ENCODE results near the gene RDH5. TPM values are rescaled to one million over a fixed set of nuclear protein-coding genes. Genes with fewer than 3 reads are reported as not detected.

RDH5 gene
- total RNA-seq, 5 donors from 2014 or later (not counting 1 experiment from before 2014, with no cell fraction given) = 13.0 to 29.1 (median 22.4) TPM

GRCh38 chr12:55686366-55687010 lies 33.7 kb upstream of the RDH5 start:
- H3K4me3 Mint-ChIP-seq = no peak overlapping the region
- no peaks in the 10 kb centered on the region for H3K9me3 Mint-ChIP-seq
- peaks cover 0 to 12% of the 10 kb centered on the region in 2 experiments for H3K4me1 ChIP-seq (ENCODE audit: control insufficient read depth in 1 of 2, extremely low read depth in 1 of 2, insufficient read depth in 2 of 2, low read length in 2 of 2)
- no peaks in the 10 kb centered on the region for H3K36me3 ChIP-seq (ENCODE audit: control insufficient read depth in 2 of 2, extremely low read depth in 1 of 2, insufficient read depth in 1 of 2, low read length in 1 of 2)
- H3K36me3 Mint-ChIP-seq = no peaks in the 10 kb centered on the region
- WGBS (ENCODE audit: insufficient coverage) = 87% methylated on average over 9 of the region's 9 CpGs
- no peak overlapping the region for H3K4me3 ChIP-seq (ENCODE audit: control insufficient read depth in 1 of 2, extremely low read depth in 1 of 2, low read length in 1 of 2)
- peaks cover 12 to 24% (median 15%) of the 10 kb centered on the region in 3 donors for H3K4me1 Mint-ChIP-seq
- ChIA-PET POLR2A (interaction anchor here in 1 of 2 donors (0.5 kb wide), 1 partner anchor 47 kb away, joined by 3 read pairs; no protein-coding TSS in a partner anchor), CTCF (interaction anchor here in 1 of 2 donors (0.7 kb wide), 1 partner anchor 857 kb away, joined by 5 read pairs; no protein-coding TSS in a partner anchor)
- peaks cover 9 to 16% of the 10 kb centered on the region in 2 donors for H3K27me3 Mint-ChIP-seq
- no peak overlapping the region for H3K27ac Mint-ChIP-seq
- H3K9me3 ChIP-seq = no peaks in the 10 kb centered on the region
- peaks cover 0 to 21% of the 10 kb centered on the region in 2 experiments for H3K27me3 ChIP-seq (replicated peaks in 1 of 2; ENCODE audit: control insufficient read depth in 2 of 2, extremely low read depth in 1 of 2, insufficient read depth in 2 of 2, low read length in 1 of 2)
- ATAC-seq (replicated peaks in 1 of 4) = no peak
- H3K27ac ChIP-seq (ENCODE audit: low read length) = no peak overlapping the region
- no peak for DNase-seq

- Mint-ChIP-seq H3K36me3 (no peaks in the 10 kb centered on the region), H3K27me3 (peaks cover 6 to 7% of the 10 kb centered on the region in 2 donors), H3K4me1 (peaks cover 9 to 12% (median 11%) of the 10 kb centered on the region in 3 donors), H3K4me3 (no peak overlapping the region), H3K9me3 (no peaks in the 10 kb centered on the region), H3K27ac (no peak overlapping the region)
- peaks cover 0 to 9% of the 10 kb centered on the region in 2 experiments for H3K4me1 ChIP-seq (ENCODE audit: control insufficient read depth in 1 of 2, extremely low read depth in 1 of 2, insufficient read depth in 2 of 2, low read length in 2 of 2)
- DNase-seq = no peak
- peak in 2 of 4 experiments; percentile 16 to 38 for ATAC-seq (replicated peaks in 1 of 4)
- no peaks in the 10 kb centered on the region for H3K36me3 ChIP-seq (ENCODE audit: control insufficient read depth in 2 of 2, extremely low read depth in 1 of 2, insufficient read depth in 1 of 2, low read length in 1 of 2)
- no peaks in the 10 kb centered on the region for H3K9me3 ChIP-seq
- POLR2A ChIA-PET = no interaction called here
- no peak overlapping the region for H3K4me3 ChIP-seq (ENCODE audit: control insufficient read depth in 1 of 2, extremely low read depth in 1 of 2, low read length in 1 of 2)
- CTCF ChIA-PET = no interaction called here
- H3K27ac ChIP-seq (ENCODE audit: low read length) = no peak overlapping the region
- peaks cover 0 to 13% of the 10 kb centered on the region in 2 experiments for H3K27me3 ChIP-seq (replicated peaks in 1 of 2; ENCODE audit: control insufficient read depth in 2 of 2, extremely low read depth in 1 of 2, insufficient read depth in 2 of 2, low read length in 1 of 2)
Measured at GRCh38 chr12:55687746-55688145, 32.4 kb upstream of the RDH5 start.

GRCh38 chr12:55688716-55689655 lies 31.2 kb upstream of the RDH5 start:
- DNase-seq (no peak), ATAC-seq (replicated peaks in 1 of 4) (no peak)
- peaks cover 0 to 3% of the 10 kb centered on the region in 2 donors for H3K27me3 Mint-ChIP-seq
- no peaks in the 10 kb centered on the region for H3K36me3 ChIP-seq (ENCODE audit: control insufficient read depth in 2 of 2, extremely low read depth in 1 of 2, insufficient read depth in 1 of 2, low read length in 1 of 2)
- no peak overlapping the region for H3K4me3 Mint-ChIP-seq
- peaks cover 9 to 10% (median 9%) of the 10 kb centered on the region in 3 donors for H3K4me1 Mint-ChIP-seq
- H3K36me3 Mint-ChIP-seq = no peaks in the 10 kb centered on the region
- ChIA-PET POLR2A (no interaction called here), CTCF (no interaction called here)
- H3K9me3 Mint-ChIP-seq = no peaks in the 10 kb centered on the region
- H3K27me3 ChIP-seq (replicated peaks in 1 of 2; ENCODE audit: control insufficient read depth in 2 of 2, extremely low read depth in 1 of 2, insufficient read depth in 2 of 2, low read length in 1 of 2) = peaks cover 0 to 17% of the 10 kb centered on the region in 2 experiments
- WGBS (ENCODE audit: insufficient coverage) = 95% methylated on average over 4 of the region's 16 CpGs
- no peak overlapping the region for H3K27ac Mint-ChIP-seq
- peaks cover 0 to 9% of the 10 kb centered on the region in 2 experiments for H3K4me1 ChIP-seq (ENCODE audit: control insufficient read depth in 1 of 2, extremely low read depth in 1 of 2, insufficient read depth in 2 of 2, low read length in 2 of 2)
- H3K27ac ChIP-seq (ENCODE audit: low read length) = no peak overlapping the region
- H3K4me3 ChIP-seq (ENCODE audit: control insufficient read depth in 1 of 2, extremely low read depth in 1 of 2, low read length in 1 of 2) = no peak overlapping the region
- H3K9me3 ChIP-seq = no peaks in the 10 kb centered on the region

GRCh38 chr12:55692631-55693322 lies 27.4 kb upstream of the RDH5 start:
- no peak for ATAC-seq (replicated peaks in 1 of 4)
- Mint-ChIP-seq H3K4me1 (peaks cover 2 to 3% (median 3%) of the 10 kb centered on the region in 3 donors), H3K36me3 (no peaks in the 10 kb centered on the region), H3K27ac (no peak overlapping the region), H3K9me3 (no peaks in the 10 kb centered on the region), H3K4me3 (no peak overlapping the region), H3K27me3 (peaks cover 2 to 4% of the 10 kb centered on the region in 2 donors)
- Histone ChIP-seq H3K27me3 (replicated peaks in 1 of 2; ENCODE audit: control insufficient read depth in 2 of 2, extremely low read depth in 1 of 2, insufficient read depth in 2 of 2, low read length in 1 of 2) (peaks cover 0 to 23% of the 10 kb centered on the region in 2 experiments), H3K27ac (ENCODE audit: low read length) (no peak overlapping the region), H3K4me1 (ENCODE audit: control insufficient read depth in 1 of 2, extremely low read depth in 1 of 2, insufficient read depth in 2 of 2, low read length in 2 of 2) (peaks cover 0 to 5% of the 10 kb centered on the region in 2 experiments), H3K4me3 (ENCODE audit: control insufficient read depth in 1 of 2, extremely low read depth in 1 of 2, low read length in 1 of 2) (no peak overlapping the region), H3K36me3 (ENCODE audit: control insufficient read depth in 2 of 2, extremely low read depth in 1 of 2, insufficient read depth in 1 of 2, low read length in 1 of 2) (no peaks in the 10 kb centered on the region), H3K9me3 (no peaks in the 10 kb centered on the region)
- ChIA-PET CTCF (interaction anchor here in 1 of 2 donors (0.5 to 0.6 kb wide), 2 partner anchors 10 to 1077 kb away, joined by 3 read pairs; no protein-coding TSS in a partner anchor), POLR2A (no interaction called here)
- WGBS (ENCODE audit: insufficient coverage) = 94% methylated on average over 7 of the region's 12 CpGs
- no peak for DNase-seq

GRCh38 chr12:55693323-55694187 lies 26.6 kb upstream of the RDH5 start:
- DNase-seq (no peak), ATAC-seq (replicated peaks in 1 of 4) (no peak)
- Mint-ChIP-seq H3K36me3 (no peaks in the 10 kb centered on the region), H3K9me3 (no peaks in the 10 kb centered on the region), H3K27ac (no peak overlapping the region), H3K27me3 (peaks cover 2 to 4% of the 10 kb centered on the region in 2 donors), H3K4me1 (no peaks in the 10 kb centered on the region), H3K4me3 (no peak overlapping the region)
- ChIA-PET CTCF (no interaction called here), POLR2A (no interaction called here)
- Histone ChIP-seq H3K9me3 (no peaks in the 10 kb centered on the region), H3K27me3 (replicated peaks in 1 of 2; ENCODE audit: control insufficient read depth in 2 of 2, extremely low read depth in 1 of 2, insufficient read depth in 2 of 2, low read length in 1 of 2) (peaks cover 0 to 26% of the 10 kb centered on the region in 2 experiments), H3K4me3 (ENCODE audit: control insufficient read depth in 1 of 2, extremely low read depth in 1 of 2, low read length in 1 of 2) (no peak overlapping the region), H3K4me1 (ENCODE audit: control insufficient read depth in 1 of 2, extremely low read depth in 1 of 2, insufficient read depth in 2 of 2, low read length in 2 of 2) (no peaks in the 10 kb centered on the region), H3K27ac (ENCODE audit: low read length) (no peak overlapping the region), H3K36me3 (ENCODE audit: control insufficient read depth in 2 of 2, extremely low read depth in 1 of 2, insufficient read depth in 1 of 2, low read length in 1 of 2) (no peaks in the 10 kb centered on the region)
- 86% methylated on average over 2 of the region's 7 CpGs for WGBS (ENCODE audit: insufficient coverage)
